IMR-90 (cell line): ENCODE measurements around the gene L1TD1. TPM values are rescaled to one million over a fixed set of nuclear protein-coding genes. Genes with fewer than 3 reads are reported as not detected.

ENCODE experiments used
- ATAC-seq: fragments of 200-7000 bp; cut with Tn5 transposase; 2 replicates; pipeline ENCODE4 v1.9.1; 2020; ENCODE audit warnings: low read depth, mild to moderate bottlenecking, moderate library complexity
- BruUV-seq: library from RNA; stranded (reverse); fragments of 400-500 nt; replicated peaks from 2 replicates; lab custom pipeline; 2021; lab: Mats Ljungman, UMichigan
- CTCF ChIA-PET: fragments of 300-600 bp; formaldehyde crosslinking; extraction: SDS; loops from one replicate; lab custom pipeline; 2021; ENCODE audit warnings: antibody characterized with exemption; lab: Yijun Ruan, JAX
- POLR2A ChIA-PET: fragments of 300-600 bp; sonication (Branson Sonifier 250); formaldehyde crosslinking; loops from one replicate; lab custom pipeline; 2022; ENCODE audit warnings: antibody characterized with exemption; ENCODE audit not compliant: unreplicated experiment; lab: Charles Lee
- DNase-seq: peaks from one replicate; pipeline ENCODE4 v3.0.0; 2013
- H2AFZ ChIP-seq: replicated peaks from 2 replicates; pipeline ENCODE3; 2013; ENCODE audit warnings: low read length, mild to moderate bottlenecking; ENCODE audit not compliant: poor library complexity
- H2AK5ac ChIP-seq: 2 replicates; pipeline ENCODE4 v1.6.1; 2013; ENCODE audit warnings: low read depth, low read length, inconsistent platforms
- H2AK9ac ChIP-seq: replicated peaks from 2 replicates; pipeline ENCODE3; 2013; ENCODE audit warnings: mild to moderate bottlenecking, low read depth, low read length, moderate library complexity; ENCODE audit not compliant: poor library complexity
- H2BK120ac ChIP-seq: 2 replicates; pipeline ENCODE4 v1.6.1; 2013; ENCODE audit warnings: low read depth, low read length, inconsistent platforms
- H2BK15ac ChIP-seq: 3 replicates; pipeline ENCODE4 v1.6.1; 2013; ENCODE audit warnings: low read depth, low read length, inconsistent platforms
- H2BK20ac ChIP-seq: 2 replicates; pipeline ENCODE4 v1.6.1; 2013; ENCODE audit warnings: low read depth, mild to moderate bottlenecking, inconsistent platforms, low read length, moderate library complexity
- H2BK5ac ChIP-seq: 2 replicates; pipeline ENCODE4 v1.6.1; 2013; ENCODE audit warnings: mild to moderate bottlenecking, low read depth, low read length, inconsistent platforms; ENCODE audit not compliant: poor library complexity, severe bottlenecking
- H3K14ac ChIP-seq: replicated peaks from 2 replicates; pipeline ENCODE4 v1.6.1; 2013; ENCODE audit warnings: low read depth, low read length, inconsistent platforms
- H3K18ac ChIP-seq: 2 replicates; pipeline ENCODE4 v1.6.1; 2013; ENCODE audit warnings: low read depth, low read length, control low read depth
- H3K23ac ChIP-seq: 2 replicates; pipeline ENCODE4 v1.6.1; 2013; ENCODE audit warnings: low read depth, low read length, inconsistent platforms
- H3K27ac ChIP-seq: 2 replicates; pipeline ENCODE4 v1.5.1; 2013; ENCODE audit warnings: mild to moderate bottlenecking, control low read depth, low read length; ENCODE audit not compliant: insufficient read depth
- H3K27me3 ChIP-seq: 2 replicates; pipeline ENCODE4 v1.6.1; 2013; ENCODE audit warnings: low read length; ENCODE audit not compliant: control insufficient read depth, insufficient read depth
- H3K36me3 ChIP-seq: 2 replicates; pipeline ENCODE4 v1.6.1; 2013; ENCODE audit warnings: low read length, mixed read lengths; ENCODE audit not compliant: control insufficient read depth, insufficient read depth
- H3K4ac ChIP-seq: 2 replicates; pipeline ENCODE4 v1.6.1; 2013; ENCODE audit warnings: low read depth, low read length, inconsistent platforms
- H3K4me1 ChIP-seq: 2 replicates; pipeline ENCODE4 v1.6.1; 2013; ENCODE audit warnings: low read length, mixed read lengths; ENCODE audit not compliant: control insufficient read depth, insufficient read depth
- H3K4me2 ChIP-seq: 2 replicates; pipeline ENCODE4 v1.6.1; 2013; ENCODE audit warnings: low read depth, mild to moderate bottlenecking, control low read depth, low read length, moderate library complexity
- H3K4me3 ChIP-seq: 2 replicates; pipeline ENCODE4 v1.5.1; 2013; ENCODE audit warnings: low read depth, mild to moderate bottlenecking, control low read depth, low read length, moderate library complexity; ENCODE audit not compliant: insufficient read depth
- H3K56ac ChIP-seq: 2 replicates; pipeline ENCODE4 v1.6.1; 2013; ENCODE audit warnings: low read length, inconsistent platforms; ENCODE audit not compliant: insufficient read depth; ENCODE audit errors: extremely low read depth
- H3K79me1 ChIP-seq, 2 experiments: 2 replicates each; pipeline ENCODE4 v1.6.1; 2013; ENCODE audit warnings: low read length in 2 of 2, inconsistent platforms in 1 of 2, low read depth in 1 of 2
- H3K9ac ChIP-seq: 2 replicates; pipeline ENCODE4 v1.6.1; 2013; ENCODE audit warnings: low read depth, low read length, control low read depth
- H3K9me1 ChIP-seq: 2 replicates; pipeline ENCODE4 v1.6.1; 2013; ENCODE audit warnings: low read length, inconsistent platforms; ENCODE audit not compliant: insufficient read depth
- H3K9me3 ChIP-seq: 2 replicates; pipeline ENCODE4 v1.6.1; 2013; ENCODE audit warnings: low read length; ENCODE audit not compliant: control insufficient read depth, insufficient read depth
- H4K20me1 ChIP-seq: 2 replicates; pipeline ENCODE4 v1.6.1; 2013; ENCODE audit warnings: low read length, inconsistent platforms; ENCODE audit not compliant: insufficient read depth
- H4K5ac ChIP-seq: 2 replicates; pipeline ENCODE4 v1.6.1; 2013; ENCODE audit warnings: mild to moderate bottlenecking, low read depth, low read length, control low read depth
- H4K8ac ChIP-seq, 2 experiments: 2 replicates each; pipeline ENCODE4 v1.6.1; 2013; ENCODE audit warnings: low read depth in 2 of 2, low read length in 2 of 2, control low read depth in 1 of 2, inconsistent platforms in 1 of 2
- H4K91ac ChIP-seq: 2 replicates; pipeline ENCODE4 v1.6.1; 2013; ENCODE audit warnings: low read depth, low read length, inconsistent platforms; ENCODE audit not compliant: insufficient read depth
- BHLHE40 ChIP-seq: fragments of 150-350 bp; IDR thresholded peaks from 2 replicates; pipeline ENCODE4 v1.6.1; 2016; ENCODE audit warnings: mild to moderate bottlenecking, low read depth, low read length
- CEBPB ChIP-seq: IDR thresholded peaks from 2 replicates; pipeline ENCODE4 v1.6.1; 2012; ENCODE audit warnings: low read depth, low read length, improper control_type of control experiment
- CHD1 ChIP-seq: IDR thresholded peaks from 2 replicates; pipeline ENCODE4 v1.6.1; 2012; ENCODE audit warnings: low read depth, low read length, improper control_type of control experiment
- CTCF ChIP-seq: conservative IDR thresholded peaks from 2 replicates; pipeline ENCODE4 v1.5.1; 2012; ENCODE audit warnings: mild to moderate bottlenecking, low read depth, low read length, improper control_type of control experiment
- FOS ChIP-seq: fragments of 150-350 bp; IDR thresholded peaks from 2 replicates; pipeline ENCODE4 v1.6.1; 2016; ENCODE audit warnings: low read depth, low read length
- MAFK ChIP-seq: IDR thresholded peaks from 2 replicates; pipeline ENCODE4 v1.6.1; 2012; ENCODE audit warnings: low read depth, low read length, improper control_type of control experiment
- MAZ ChIP-seq: IDR thresholded peaks from 2 replicates; pipeline ENCODE4 v1.6.1; 2012; ENCODE audit warnings: low read depth, mild to moderate bottlenecking, low read length, improper control_type of control experiment, moderate library complexity, borderline replicate concordance
- MXI1 ChIP-seq: IDR thresholded peaks from 2 replicates; pipeline ENCODE4 v1.6.1; 2012; ENCODE audit warnings: low read depth, mild to moderate bottlenecking, low read length, moderate library complexity, borderline replicate concordance
- NFE2L2 ChIP-seq: fragments of 150-350 bp; IDR thresholded peaks from 2 replicates; pipeline ENCODE4 v1.6.1; 2016; ENCODE audit warnings: low read depth, mild to moderate bottlenecking, low read length
- POLR2A ChIP-seq: IDR thresholded peaks from 2 replicates; pipeline ENCODE4 v1.6.1; 2012; ENCODE audit warnings: mild to moderate bottlenecking, low read depth, low read length
- RAD21 ChIP-seq: IDR thresholded peaks from 2 replicates; pipeline ENCODE4 v1.6.1; 2012; ENCODE audit warnings: low read length, improper control_type of control experiment
- RCOR1 ChIP-seq: IDR thresholded peaks from 2 replicates; pipeline ENCODE4 v1.6.1; 2012; ENCODE audit warnings: mild to moderate bottlenecking, low read length, improper control_type of control experiment; ENCODE audit not compliant: insufficient replicate concordance
- RFX5 ChIP-seq: IDR thresholded peaks from 2 replicates; pipeline ENCODE4 v1.8.0; 2012; ENCODE audit warnings: low read depth, mild to moderate bottlenecking, low read length, moderate library complexity
- SMC3 ChIP-seq: fragments of 150-350 bp; IDR thresholded peaks from 2 replicates; pipeline ENCODE4 v1.6.1; 2016; ENCODE audit warnings: low read depth, mild to moderate bottlenecking, antibody characterized with exemption, low read length, moderate library complexity
- USF2 ChIP-seq: fragments of 150-350 bp; IDR thresholded peaks from 2 replicates; pipeline ENCODE4 v1.6.1; 2017; ENCODE audit warnings: mild to moderate bottlenecking, antibody characterized with exemption, low read length, low read depth
- WGBS, 2 experiments: methylation state at CpG; one replicate each; pipeline versions ENCODE4 v1.1.5 to v1.1.7; 2013; ENCODE audit warnings: missing lambda C conversion rate in 2 of 2; ENCODE audit not compliant: insufficient read length in 1 of 2; ENCODE audit errors: extremely low coverage in 2 of 2; 5-methylcytosine and 5-hydroxymethylcytosine counted together
- dilution Hi-C: fragments of 300-500 bp; cut with HindIII; formaldehyde crosslinking; loops from one replicate; pipeline ENCODE4 v1.14.3; 2018; ENCODE audit warnings: low sequenced_read_pairs; ENCODE audit not compliant: unreplicated experiment
- in situ Hi-C: fragments of 300-500 bp; cut with MboI; formaldehyde crosslinking; loops from 3 replicates; pipeline ENCODE4 v1.14.3; 2019; ENCODE audit warnings: low sequenced_read_pairs, inconsistent platforms, mixed read lengths
- intact Hi-C: fragments of 100-400 bp; cut with micrococcal nuclease; formaldehyde crosslinking; loops from 2 replicates; pipeline ENCODE4 v1.10.0; 2022
- polyA plus RNA-seq, 3 experiments: library from polyadenylated mRNA; depleted of rRNA; stranded (reverse); fragments of >200 nt; gene quantifications; 2 replicates each; pipeline ENCODE4 v1.2.3, GENCODE V29; 2012; ENCODE audit warnings: low replicate concordance in 1 of 3
- total RNA-seq: library from RNA; depleted of rRNA; stranded (reverse); fragments of >200 nt; gene quantifications from 2 replicates; pipeline ENCODE4 v1.2.3, GENCODE V29; 2012
- TF ChIP-seq, protein P1 (sequence below): fragments of 150-350 bp; IDR thresholded peaks from 2 replicates; pipeline ENCODE4 v1.6.1; 2016; ENCODE audit warnings: low read depth, mild to moderate bottlenecking, low read length, moderate library complexity, borderline replicate concordance

Gene L1TD1
- total and polyA plus RNA-seq, 2 of the 4 experiments (the other 2 are of a cell fraction), result not detected

DNA sequence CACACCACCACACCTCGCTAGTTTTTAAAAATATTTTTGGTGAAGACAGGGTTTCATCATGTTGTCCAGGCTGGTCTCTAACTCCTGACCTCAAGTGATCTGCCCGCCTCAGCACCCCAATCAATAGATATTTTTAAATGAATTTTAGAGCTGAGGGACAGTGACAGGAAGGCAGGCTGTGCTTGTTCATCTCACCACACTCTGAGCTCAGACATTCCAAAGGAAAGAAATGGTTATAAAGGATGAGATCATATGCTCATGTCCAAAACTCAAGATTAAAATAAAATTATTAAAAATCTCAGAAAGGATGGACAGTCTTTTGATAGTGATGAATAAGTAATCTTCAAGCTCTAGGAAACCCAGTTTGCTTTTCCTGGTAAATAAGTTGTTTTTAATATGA is 40.9 kb downstream of the L1TD1 start:
- H3K9me3 ChIP-seq, result peaks cover 5% of the 10 kb centered on the region
- no peak overlapping the region for H3K4me2 ChIP-seq
- intact Hi-C loops, result no loop called here
- no peaks in the 10 kb centered on the region for H3K9me1 ChIP-seq
- no peak overlapping the region for H2BK20ac ChIP-seq
- no peak overlapping the region for H2AFZ ChIP-seq
- no peak overlapping the region for H3K27ac ChIP-seq
- no peak overlapping the region for H3K4me3 ChIP-seq
- no peak overlapping the region for H3K23ac ChIP-seq
- H4K5ac ChIP-seq, result no peak overlapping the region
- no peaks in the 10 kb centered on the region for H3K36me3 ChIP-seq
- H2AK5ac ChIP-seq, result no peak overlapping the region
- ChIA-PET POLR2A (no interaction called here), CTCF (no interaction called here)
- H4K8ac ChIP-seq, result no peak overlapping the region
- H3K56ac ChIP-seq, result no peak overlapping the region
- no peaks in the 10 kb centered on the region for H3K27me3 ChIP-seq
- H3K4me1 ChIP-seq, result no peaks in the 10 kb centered on the region
- no peak overlapping the region for H2BK5ac ChIP-seq
- in situ Hi-C loops, result no loop called here
- WGBS, 2 experiments, result no CpG with 5 or more reads among the region's 2 CpGs
- H2AK9ac ChIP-seq, result no peak overlapping the region
- dilution Hi-C loops, result no loop called here
- H2BK15ac ChIP-seq, result no peak overlapping the region
- H4K91ac ChIP-seq, result no peak overlapping the region
- no peaks in the 10 kb centered on the region for H4K20me1 ChIP-seq
- H3K18ac ChIP-seq, result no peak overlapping the region
- no peak for ATAC-seq
- H2BK120ac ChIP-seq, result no peak overlapping the region
- no peaks in the 10 kb centered on the region for H3K79me1 ChIP-seq
- no peak overlapping the region for H3K9ac ChIP-seq
- no peak overlapping the region for H3K4ac ChIP-seq
- TF ChIP-seq BHLHE40 (no peak), POLR2A (no peak), NFE2L2 (no peak), RFX5 (no peak), RCOR1 (no peak), MAFK (no peak), CHD1 (no peak), FOS (no peak), RAD21 (no peak), SMC3 (no peak), CEBPB (no peak), CTCF (no peak), MAZ (no peak), USF2 (no peak), MXI1 (no peak)
- TF ChIP-seq, protein P1, sequence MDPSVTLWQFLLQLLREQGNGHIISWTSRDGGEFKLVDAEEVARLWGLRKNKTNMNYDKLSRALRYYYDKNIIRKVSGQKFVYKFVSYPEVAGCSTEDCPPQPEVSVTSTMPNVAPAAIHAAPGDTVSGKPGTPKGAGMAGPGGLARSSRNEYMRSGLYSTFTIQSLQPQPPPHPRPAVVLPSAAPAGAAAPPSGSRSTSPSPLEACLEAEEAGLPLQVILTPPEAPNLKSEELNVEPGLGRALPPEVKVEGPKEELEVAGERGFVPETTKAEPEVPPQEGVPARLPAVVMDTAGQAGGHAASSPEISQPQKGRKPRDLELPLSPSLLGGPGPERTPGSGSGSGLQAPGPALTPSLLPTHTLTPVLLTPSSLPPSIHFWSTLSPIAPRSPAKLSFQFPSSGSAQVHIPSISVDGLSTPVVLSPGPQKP, result no peak
- no TSS peak for BruUV-seq
- DNase-seq, result no peak
- H3K14ac ChIP-seq, result no peak overlapping the region
